HepG2 (cell line): ENCODE data around the gene OR4C3. TPM values are rescaled to one million over a fixed set of nuclear protein-coding genes. Genes with fewer than 3 reads are reported as not detected.
"Not testable (repeated sequence)": the region's sequence is repeated elsewhere in the genome, so short reads cannot be mapped to it uniquely, and the experiment has no call there.

Experiments used
- ATAC-seq: fragments of 200-7000 bp; cut with Tn5 transposase; 3 replicates; pipeline ENCODE4 v1.9.1; 2020; ENCODE audit warnings: mild to moderate bottlenecking, moderate library complexity
- BruUV-seq: library from RNA; stranded (reverse); fragments of 400-500 nt; replicated peaks from 2 replicates; lab custom pipeline; 2021; lab: Mats Ljungman, UMichigan
- CTCF ChIA-PET: fragments of 300-600 bp; formaldehyde crosslinking; extraction: SDS; loops from one replicate; lab custom pipeline; 2021; ENCODE audit warnings: low total read pairs, inconsistent platforms, low intra/inter-chr PET ratio; lab: Yijun Ruan, JAX
- POLR2A ChIA-PET: fragments of 350-600 bp; sonication (Branson Sonifier 250); formaldehyde crosslinking; loops from one replicate; lab custom pipeline; 2020; ENCODE audit warnings: antibody characterized with exemption, inconsistent platforms; lab: Yijun Ruan, JAX
- DNase-seq: peaks from one replicate; pipeline ENCODE4 v3.0.0-alpha.2; 2015; ENCODE audit warnings: low spot score
- FAIRE-seq: peaks from 3 replicates; lab custom pipeline; 2011; peaks lifted over from hg19 to GRCh38; lab: Jason Lieb, UNC
- H2AFZ ChIP-seq: one replicate; pipeline ENCODE4 v1.6.1; 2011; ENCODE audit warnings: low read length, inconsistent platforms
- H3K27ac ChIP-seq: fragments of 300-600 bp; 3 replicates; pipeline ENCODE4 v1.8.0; 2011; ENCODE audit warnings: mixed run types, mild to moderate bottlenecking, mixed read lengths, low read length, inconsistent platforms; ENCODE audit not compliant: insufficient read depth; ENCODE audit errors: extremely low read length
- H3K27me3 ChIP-seq, 2 experiments: fragments of 200-600 bp in 1 of 2; 2 replicates in 1 of 2; 3 replicates in 1 of 2; pipeline versions ENCODE4 v1.6.0 to v1.8.0; 2011; ENCODE audit warnings: low read length in 2 of 2, mild to moderate bottlenecking in 2 of 2, moderate library complexity in 2 of 2, inconsistent platforms in 1 of 2; ENCODE audit not compliant: insufficient read depth in 2 of 2, control insufficient read depth in 1 of 2
- H3K36me3 ChIP-seq, 2 experiments: fragments of 200-600 bp in 1 of 2; replicated peaks in 1 of 2; 2 replicates in 1 of 2; 3 replicates in 1 of 2; pipeline versions ENCODE4 v1.5.1 to v1.8.0; 2011; ENCODE audit warnings: low read length in 2 of 2, inconsistent platforms in 1 of 2; ENCODE audit not compliant: insufficient read depth in 2 of 2, control insufficient read depth in 1 of 2
- H3K4me1 ChIP-seq: 2 replicates; pipeline ENCODE4 v1.5.1; 2012; ENCODE audit warnings: low read length, inconsistent platforms; ENCODE audit not compliant: insufficient read depth
- H3K4me2 ChIP-seq: 2 replicates; pipeline ENCODE4 v1.6.0; 2011; ENCODE audit warnings: low read depth, low read length, inconsistent platforms
- H3K4me3 ChIP-seq, 3 experiments: fragments of 200-600 bp in 1 of 3; sonication (generic), shearing (Covaris generic) in 1 of 3; replicated peaks in 1 of 3; 2 replicates each; pipeline ENCODE4 v1.5.1; 2011 to 2016; ENCODE audit warnings: low read length in 3 of 3, inconsistent platforms in 2 of 3, low read depth in 2 of 3, mild to moderate bottlenecking in 2 of 3, control low read depth in 1 of 3, mixed read lengths in 1 of 3; ENCODE audit not compliant: insufficient read depth in 1 of 3
- H3K79me2 ChIP-seq: one replicate; pipeline ENCODE4 v1.6.1; 2011; ENCODE audit warnings: low read length, inconsistent platforms; ENCODE audit not compliant: insufficient read depth
- H3K9ac ChIP-seq: 2 replicates; pipeline ENCODE4 v1.6.0; 2011; ENCODE audit warnings: mild to moderate bottlenecking, low read depth, low read length, inconsistent platforms; ENCODE audit not compliant: insufficient read depth
- H3K9me3 ChIP-seq: 2 replicates; pipeline ENCODE4 v1.5.1; 2012; ENCODE audit warnings: mild to moderate bottlenecking, low read length
- H4K20me1 ChIP-seq: 2 replicates; pipeline ENCODE4 v1.6.0; 2011; ENCODE audit warnings: inconsistent platforms, mild to moderate bottlenecking, low read length, moderate library complexity; ENCODE audit not compliant: insufficient read depth
- GZF1 ChIP-seq: sonication (generic); formaldehyde crosslinking; IDR thresholded peaks from 2 replicates; pipeline ENCODE4 v1.5.1; 2020; ENCODE audit warnings: mild to moderate bottlenecking, missing genetic modification reagents
- MTF2 ChIP-seq: sonication (generic); formaldehyde crosslinking; IDR thresholded peaks from 2 replicates; pipeline ENCODE4 v1.5.0; 2020; ENCODE audit warnings: missing genetic modification reagents, borderline replicate concordance
- WGBS: methylation state at CpG from one replicate; pipeline ENCODE4 v1.1.6; 2017; ENCODE audit warnings: low lambda C conversion rate; 5-methylcytosine and 5-hydroxymethylcytosine counted together
- in situ Hi-C: cut with HindIII; loops from 2 replicates; pipeline ENCODE4 v1.10.0; 2017; ENCODE audit warnings: low pct_unique_long_range_greater_than_20kb; ENCODE audit not compliant: extremely low pct_ligation_motif_present
- intact Hi-C: fragments of 100-400 bp; cut with micrococcal nuclease; formaldehyde crosslinking; loops from one replicate; pipeline ENCODE4 v1.10.0; 2022; ENCODE audit not compliant: unreplicated experiment
- polyA plus RNA-seq, 8 experiments: library from polyadenylated mRNA; depleted of rRNA in 3 of 8; stranded (reverse) in 7 of 8; unstranded in 1 of 8; fragments of >200 nt; fragmentation: Illumina TruSeq in 4 of 8; extraction: Trizol in 4 of 8; gene quantifications; 2 replicates each; pipeline versions ENCODE4 v1.2.1 to v1.2.3, GENCODE V29; 2011 to 2016; ENCODE audit warnings: low read depth in 4 of 8, missing spikeins in 1 of 8, mixed read lengths in 1 of 8; ENCODE audit not compliant: insufficient read depth in 1 of 8
- total RNA-seq, 5 experiments: library from RNA; depleted of rRNA; stranded (reverse); fragments of >200 nt; fragmentation: Illumina TruSeq; extraction: Trizol; gene quantifications; 2 replicates each; pipeline ENCODE4 v1.2.3, GENCODE V29; 2016; ENCODE audit warnings: low read depth in 1 of 5
- TF ChIP-seq, protein P1 (sequence below): fragments of 450-650 bp; IDR thresholded peaks from 2 replicates; pipeline ENCODE4 v1.6.1; 2016
- TF ChIP-seq, protein P2 (sequence below): sonication (generic); formaldehyde crosslinking; IDR thresholded peaks from one replicate; pipeline ENCODE4 v1.5.1; 2020; ENCODE audit warnings: mild to moderate bottlenecking, missing genetic modification reagents; ENCODE audit errors: not compliant biosample characterization
- TF ChIP-seq, protein P3 (sequence below): sonication (generic); formaldehyde crosslinking; IDR thresholded peaks from 2 replicates; pipeline ENCODE4 v1.5.0; 2020; ENCODE audit warnings: missing genetic modification reagents, mild to moderate bottlenecking, borderline replicate concordance

OR4C3 gene
- total and polyA plus RNA-seq, 2 of the 13 experiments (the other 11 are each of a cell fraction or from before 2014, with no cell fraction given), result not detected

GRCh38 chr11:48354677-48355076, 30.0 kb downstream of the OR4C3 start (continued):
- TF ChIP-seq, protein P1, sequence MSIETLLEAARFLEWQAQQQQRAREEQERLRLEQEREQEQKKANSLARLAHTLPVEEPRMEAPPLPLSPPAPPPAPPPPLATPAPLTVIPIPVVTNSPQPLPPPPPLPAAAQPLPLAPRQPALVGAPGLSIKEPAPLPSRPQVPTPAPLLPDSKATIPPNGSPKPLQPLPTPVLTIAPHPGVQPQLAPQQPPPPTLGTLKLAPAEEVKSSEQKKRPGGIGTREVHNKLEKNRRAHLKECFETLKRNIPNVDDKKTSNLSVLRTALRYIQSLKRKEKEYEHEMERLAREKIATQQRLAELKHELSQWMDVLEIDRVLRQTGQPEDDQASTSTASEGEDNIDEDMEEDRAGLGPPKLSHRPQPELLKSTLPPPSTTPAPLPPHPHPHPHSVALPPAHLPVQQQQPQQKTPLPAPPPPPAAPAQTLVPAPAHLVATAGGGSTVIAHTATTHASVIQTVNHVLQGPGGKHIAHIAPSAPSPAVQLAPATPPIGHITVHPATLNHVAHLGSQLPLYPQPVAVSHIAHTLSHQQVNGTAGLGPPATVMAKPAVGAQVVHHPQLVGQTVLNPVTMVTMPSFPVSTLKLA, result no peak
- no peak for TF ChIP-seq MTF2 (CRISPR knock-in tag)

- H3K27ac ChIP-seq, H3K4me3 ChIP-seq, H3K4me1 ChIP-seq, POLR2A ChIA-PET, H3K79me2 ChIP-seq, CTCF ChIA-PET, H2AFZ ChIP-seq, H3K4me2 ChIP-seq, BruUV-seq, FAIRE-seq, H3K36me3 ChIP-seq, intact Hi-C loops, DNase-seq, H4K20me1 ChIP-seq, ATAC-seq, H3K9ac ChIP-seq, H3K27me3 ChIP-seq: not testable (repeated sequence)
- in situ Hi-C loops, result loop anchor here (25.0 kb wide), 1 partner anchor 99 kb away; the partner anchor contains the start of gene OR4X1
- WGBS, result 0% methylated on average over 2 of the region's 2 CpGs
- peaks cover 20% of the 10 kb centered on the region; the same call in 1 of the 2 replicates for H3K9me3 ChIP-seq
These were observed 36.6 kb downstream of the OR4C3 start for GRCh38 chr11:48361289-48361688.

- Histone ChIP-seq H3K4me1 (no peaks in the 10 kb centered on the region), H2AFZ (no peak within 1 kb of the TSS), H3K27ac (no peak within 1 kb of the TSS), H3K4me3 (no peak within 1 kb of the TSS), H3K9me3 (no peaks in the 10 kb centered on the region), H4K20me1 (no peaks in the 10 kb centered on the region), H3K36me3 (no peaks in the 10 kb centered on the region), H3K4me2 (no peak within 1 kb of the TSS), H3K27me3 (no peaks in the 10 kb centered on the region), H3K79me2 (no peaks in the 10 kb centered on the region), H3K9ac (no peak within 1 kb of the TSS)
- 4% methylated on average over 2 of the region's 2 CpGs for WGBS
- DNase-seq, result no peak
- no peak for ATAC-seq
- in situ Hi-C loops, result loop anchor here (25.0 kb wide), 1 partner anchor 104 kb away; the partner anchor contains the start of gene OR4X1
- ChIA-PET CTCF (no interaction called here), POLR2A (no interaction called here)
- intact Hi-C loops, result no loop called here
- BruUV-seq, result no TSS peak
- FAIRE-seq, result no peak
- TF ChIP-seq, protein P2, sequence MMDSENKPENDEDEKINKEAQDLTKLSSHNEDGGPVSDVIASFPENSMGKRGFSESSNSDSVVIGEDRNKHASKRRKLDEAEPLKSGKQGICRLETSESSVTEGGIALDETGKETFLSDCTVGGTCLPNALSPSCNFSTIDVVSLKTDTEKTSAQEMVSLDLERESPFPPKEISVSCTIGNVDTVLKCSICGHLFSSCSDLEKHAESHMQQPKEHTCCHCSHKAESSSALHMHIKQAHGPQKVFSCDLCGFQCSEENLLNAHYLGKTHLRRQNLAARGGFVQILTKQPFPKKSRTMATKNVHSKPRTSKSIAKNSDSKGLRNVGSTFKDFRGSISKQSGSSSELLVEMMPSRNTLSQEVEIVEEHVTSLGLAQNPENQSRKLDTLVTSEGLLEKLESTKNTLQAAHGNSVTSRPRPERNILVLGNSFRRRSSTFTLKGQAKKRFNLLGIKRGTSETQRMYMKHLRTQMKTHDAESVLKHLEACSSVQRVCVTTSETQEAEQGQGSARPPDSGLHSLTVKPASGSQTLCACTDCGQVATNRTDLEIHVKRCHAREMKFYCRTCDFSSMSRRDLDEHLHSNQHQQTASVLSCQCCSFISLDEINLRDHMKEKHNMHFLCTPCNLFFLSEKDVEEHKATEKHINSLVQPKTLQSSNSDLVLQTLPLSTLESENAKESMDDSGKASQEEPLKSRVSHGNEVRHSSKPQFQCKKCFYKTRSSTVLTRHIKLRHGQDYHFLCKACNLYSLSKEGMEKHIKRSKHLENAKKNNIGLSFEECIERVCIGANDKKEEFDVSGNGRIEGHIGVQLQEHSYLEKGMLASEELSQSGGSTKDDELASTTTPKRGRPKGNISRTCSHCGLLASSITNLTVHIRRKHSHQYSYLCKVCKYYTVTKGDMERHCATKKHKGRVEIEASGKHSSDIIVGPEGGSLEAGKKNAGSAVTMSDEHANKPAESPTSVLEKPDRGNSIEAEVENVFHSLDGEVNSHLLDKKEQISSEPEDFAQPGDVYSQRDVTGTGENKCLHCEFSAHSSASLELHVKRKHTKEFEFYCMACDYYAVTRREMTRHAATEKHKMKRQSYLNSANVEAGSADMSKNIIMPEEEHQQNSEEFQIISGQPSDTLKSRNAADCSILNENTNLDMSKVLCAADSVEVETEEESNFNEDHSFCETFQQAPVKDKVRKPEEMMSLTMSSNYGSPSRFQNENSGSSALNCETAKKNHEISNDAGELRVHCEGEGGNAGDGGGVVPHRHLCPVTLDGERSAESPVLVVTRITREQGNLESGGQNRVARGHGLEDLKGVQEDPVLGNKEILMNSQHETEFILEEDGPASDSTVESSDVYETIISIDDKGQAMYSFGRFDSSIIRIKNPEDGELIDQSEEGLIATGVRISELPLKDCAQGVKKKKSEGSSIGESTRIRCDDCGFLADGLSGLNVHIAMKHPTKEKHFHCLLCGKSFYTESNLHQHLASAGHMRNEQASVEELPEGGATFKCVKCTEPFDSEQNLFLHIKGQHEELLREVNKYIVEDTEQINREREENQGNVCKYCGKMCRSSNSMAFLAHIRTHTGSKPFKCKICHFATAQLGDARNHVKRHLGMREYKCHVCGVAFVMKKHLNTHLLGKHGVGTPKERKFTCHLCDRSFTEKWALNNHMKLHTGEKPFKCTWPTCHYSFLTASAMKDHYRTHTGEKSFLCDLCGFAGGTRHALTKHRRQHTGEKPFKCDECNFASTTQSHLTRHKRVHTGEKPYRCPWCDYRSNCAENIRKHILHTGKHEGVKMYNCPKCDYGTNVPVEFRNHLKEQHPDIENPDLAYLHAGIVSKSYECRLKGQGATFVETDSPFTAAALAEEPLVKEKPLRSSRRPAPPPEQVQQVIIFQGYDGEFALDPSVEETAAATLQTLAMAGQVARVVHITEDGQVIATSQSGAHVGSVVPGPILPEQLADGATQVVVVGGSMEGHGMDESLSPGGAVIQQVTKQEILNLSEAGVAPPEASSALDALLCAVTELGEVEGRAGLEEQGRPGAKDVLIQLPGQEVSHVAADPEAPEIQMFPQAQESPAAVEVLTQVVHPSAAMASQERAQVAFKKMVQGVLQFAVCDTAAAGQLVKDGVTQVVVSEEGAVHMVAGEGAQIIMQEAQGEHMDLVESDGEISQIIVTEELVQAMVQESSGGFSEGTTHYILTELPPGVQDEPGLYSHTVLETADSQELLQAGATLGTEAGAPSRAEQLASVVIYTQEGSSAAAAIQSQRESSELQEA (CRISPR knock-in tag), result no peak
- TF ChIP-seq GZF1 (CRISPR knock-in tag), result no peak
- TF ChIP-seq, protein P3, sequence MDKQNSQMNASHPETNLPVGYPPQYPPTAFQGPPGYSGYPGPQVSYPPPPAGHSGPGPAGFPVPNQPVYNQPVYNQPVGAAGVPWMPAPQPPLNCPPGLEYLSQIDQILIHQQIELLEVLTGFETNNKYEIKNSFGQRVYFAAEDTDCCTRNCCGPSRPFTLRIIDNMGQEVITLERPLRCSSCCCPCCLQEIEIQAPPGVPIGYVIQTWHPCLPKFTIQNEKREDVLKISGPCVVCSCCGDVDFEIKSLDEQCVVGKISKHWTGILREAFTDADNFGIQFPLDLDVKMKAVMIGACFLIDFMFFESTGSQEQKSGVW (CRISPR knock-in tag), result no peak
These were observed 41.6 kb downstream of the OR4C3 start, which contains the start of gene OR4C5 for GRCh38 chr11:48366365-48366764. TSS of gene OR4C5 (minus strand) at chr11:48366465. CDS start at chr11:48366465, 0 bp downstream.
